Left lung (tissue), 10 donors: ENCODE results near the gene ANK3. TPM values are rescaled to one million over a fixed set of nuclear protein-coding genes. Genes with fewer than 3 reads are reported as not detected.

Experiments used
- ATAC-seq: fragments of 200-7000 bp; cut with Tn5 transposase; one replicate; pipeline ENCODE4 v1.9.1; 2020; ENCODE audit warnings: moderate library complexity
- DNase-seq, 4 donors: peaks; one replicate each; pipeline ENCODE4 v3.0.0-alpha.2; 2013 to 2020
- H3K27ac ChIP-seq, 2 donors: fragments of 200-600 bp; sonication (generic) in 1 of 2; one replicate each; pipeline versions ENCODE4 v1.5.0 to v1.8.0; 2020 to 2021
- H3K27me3 ChIP-seq, 2 donors: fragments of 200-600 bp; sonication (generic) in 1 of 2; one replicate each; pipeline versions ENCODE4 v1.5.0 to v1.8.0; 2020 to 2021
- H3K36me3 ChIP-seq, 2 donors: fragments of 200-600 bp; sonication (generic) in 1 of 2; one replicate each; pipeline versions ENCODE4 v1.5.0 to v1.8.0; 2020 to 2021
- H3K4me1 ChIP-seq, 2 donors: fragments of 200-600 bp; one replicate each; pipeline ENCODE4 v1.8.0; 2021
- H3K4me3 ChIP-seq, 2 donors: fragments of 200-600 bp; sonication (generic) in 1 of 2; one replicate each; pipeline versions ENCODE4 v1.5.0 to v1.8.0; 2020 to 2021; ENCODE audit warnings: mild to moderate bottlenecking in 1 of 2
- H3K9me3 ChIP-seq, 2 donors: fragments of 200-600 bp; sonication (generic) in 1 of 2; one replicate each; pipeline versions ENCODE4 v1.5.0 to v1.8.0; 2020 to 2021
- intact Hi-C, 2 donors: fragments of 100-400 bp; cut with DNase I; formaldehyde crosslinking; loops; one replicate each; pipeline versions ENCODE4 v1.11.2 to v1.14.2; 2022
- polyA plus RNA-seq, 6 donors: library from polyadenylated mRNA; unstranded; fragments of 120-200 nt; gene quantifications; one replicate each; pipeline ENCODE4 v1.2.1, GENCODE V29; 2013; ENCODE audit not compliant: insufficient read length in 6 of 6
- total RNA-seq, 2 donors: library from RNA; stranded (reverse); fragmentation: NEBNext Ultra II Directional; extraction: Animal tissue kit (Norgen Biotek cat#: 25700); gene quantifications; one replicate each; pipeline ENCODE4 v1.2.1, GENCODE V29; 2021
- TF ChIP-seq, protein P1 (sequence below), 2 donors: fragments of 200-600 bp; sonication (generic) in 1 of 2; IDR thresholded peaks; one replicate each; pipeline versions ENCODE4 v1.5.0 to v1.8.0; 2021; ENCODE audit warnings: antibody characterized with exemption in 2 of 2
- donor health status: DM: no; HTN: yes; CAD: no.
- donor health status: DM: no; HTN: no; CAD: no.

Gene ANK3
- total and polyA plus RNA-seq, 8 donors, result 22.1 to 74.1 (median 35.1) TPM

DNA sequence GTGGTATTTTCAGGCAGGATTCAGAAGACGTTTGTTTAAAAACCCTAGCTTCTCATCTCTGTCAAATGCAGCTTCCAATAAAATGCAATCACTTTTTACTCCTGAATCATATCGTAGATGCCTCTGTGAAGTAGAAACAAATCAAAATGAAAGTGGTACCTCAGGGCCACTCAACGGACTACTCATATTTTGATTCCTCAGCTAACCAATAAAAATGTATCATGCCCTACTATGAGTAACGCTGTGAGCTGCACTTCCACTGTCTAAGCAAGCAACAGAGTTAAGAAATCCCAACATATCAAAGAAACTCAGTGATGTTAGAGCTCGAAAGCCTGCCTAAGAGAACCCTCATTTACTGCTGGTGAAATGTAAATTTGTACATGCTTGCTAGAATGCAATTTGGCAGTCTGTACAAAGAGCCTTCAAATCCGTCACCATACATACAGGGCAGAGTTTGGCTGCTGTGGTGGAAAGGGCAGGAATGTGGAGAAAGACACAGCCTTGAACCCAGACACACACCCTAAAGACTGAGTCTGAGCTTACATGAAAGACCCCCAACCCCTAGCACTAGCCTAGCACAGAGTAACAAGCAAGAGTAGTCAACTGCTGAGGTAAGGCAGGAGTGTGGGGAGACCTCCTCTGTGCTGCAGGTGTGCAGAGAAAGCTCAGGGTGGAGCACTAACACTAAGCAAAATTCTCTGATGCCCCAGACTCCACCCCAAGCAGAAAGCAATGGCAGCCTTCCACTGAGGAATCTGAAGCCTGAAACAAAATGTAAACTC is 151.5 kb downstream of the ANK3 start:
- DNase-seq (peak in 2 of 4 donors; percentile 11 to 39), ATAC-seq (peak; percentile 79)
- H3K4me3 ChIP-seq, result no peak overlapping the region
- no peaks in the 10 kb centered on the region for H3K9me3 ChIP-seq
- no peaks in the 10 kb centered on the region for H3K27me3 ChIP-seq
- intact Hi-C loops, result no loop called here
- H3K36me3 ChIP-seq, result no peaks in the 10 kb centered on the region
- peaks cover 0 to 16% of the 10 kb centered on the region in 2 donors for H3K4me1 ChIP-seq
- TF ChIP-seq, protein P1, sequence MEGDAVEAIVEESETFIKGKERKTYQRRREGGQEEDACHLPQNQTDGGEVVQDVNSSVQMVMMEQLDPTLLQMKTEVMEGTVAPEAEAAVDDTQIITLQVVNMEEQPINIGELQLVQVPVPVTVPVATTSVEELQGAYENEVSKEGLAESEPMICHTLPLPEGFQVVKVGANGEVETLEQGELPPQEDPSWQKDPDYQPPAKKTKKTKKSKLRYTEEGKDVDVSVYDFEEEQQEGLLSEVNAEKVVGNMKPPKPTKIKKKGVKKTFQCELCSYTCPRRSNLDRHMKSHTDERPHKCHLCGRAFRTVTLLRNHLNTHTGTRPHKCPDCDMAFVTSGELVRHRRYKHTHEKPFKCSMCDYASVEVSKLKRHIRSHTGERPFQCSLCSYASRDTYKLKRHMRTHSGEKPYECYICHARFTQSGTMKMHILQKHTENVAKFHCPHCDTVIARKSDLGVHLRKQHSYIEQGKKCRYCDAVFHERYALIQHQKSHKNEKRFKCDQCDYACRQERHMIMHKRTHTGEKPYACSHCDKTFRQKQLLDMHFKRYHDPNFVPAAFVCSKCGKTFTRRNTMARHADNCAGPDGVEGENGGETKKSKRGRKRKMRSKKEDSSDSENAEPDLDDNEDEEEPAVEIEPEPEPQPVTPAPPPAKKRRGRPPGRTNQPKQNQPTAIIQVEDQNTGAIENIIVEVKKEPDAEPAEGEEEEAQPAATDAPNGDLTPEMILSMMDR (IDR thresholded peaks at IDR 0.05), result no peak
- H3K27ac ChIP-seq, result no peak overlapping the region

DNA sequence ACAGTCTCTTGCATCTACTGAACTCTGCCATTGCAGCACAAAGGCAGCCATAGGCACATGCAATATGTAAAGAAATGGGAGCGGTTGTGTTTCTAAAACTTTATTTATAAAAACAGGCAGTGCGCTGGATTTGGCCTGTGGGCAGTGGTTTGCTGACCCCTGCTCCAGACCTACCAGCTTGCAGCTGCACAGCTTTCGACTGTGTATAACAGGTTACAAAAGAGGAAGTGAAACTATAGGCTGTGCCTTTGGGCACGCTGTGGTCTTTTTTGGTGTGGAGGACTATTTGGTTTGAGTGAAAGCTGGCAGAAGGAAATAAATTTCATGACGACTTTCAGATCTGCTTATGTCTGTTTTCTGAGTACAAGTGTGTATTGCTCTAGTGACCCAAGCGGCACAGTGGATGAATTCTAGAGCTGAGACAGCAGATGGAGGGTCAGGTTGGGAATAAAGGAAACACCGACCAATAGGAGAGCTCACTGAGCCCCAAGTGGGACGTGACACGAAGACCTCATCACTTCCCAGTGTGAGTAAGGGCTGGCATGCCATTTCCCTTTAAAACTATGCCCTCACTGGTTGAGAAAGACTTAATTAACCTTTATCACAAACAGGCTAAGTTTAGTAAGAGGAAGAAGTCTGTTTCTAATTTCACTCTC is 152.7 kb downstream of the ANK3 start:
- H3K36me3 ChIP-seq, result no peaks in the 10 kb centered on the region
- no peak overlapping the region for H3K4me3 ChIP-seq
- DNase-seq (peak in 1 of 4 donors; percentile 70), ATAC-seq (peak; percentile 75)
- intact Hi-C loops, result no loop called here
- H3K27ac ChIP-seq, result peak overlapping the region in 1 of 2 donors; percentile 45
- H3K27me3 ChIP-seq, result no peaks in the 10 kb centered on the region
- peaks cover 0 to 16% of the 10 kb centered on the region in 2 donors for H3K4me1 ChIP-seq
- TF ChIP-seq, protein P1 (IDR thresholded peaks at IDR 0.05), result no peak
- no peaks in the 10 kb centered on the region for H3K9me3 ChIP-seq

DNA sequence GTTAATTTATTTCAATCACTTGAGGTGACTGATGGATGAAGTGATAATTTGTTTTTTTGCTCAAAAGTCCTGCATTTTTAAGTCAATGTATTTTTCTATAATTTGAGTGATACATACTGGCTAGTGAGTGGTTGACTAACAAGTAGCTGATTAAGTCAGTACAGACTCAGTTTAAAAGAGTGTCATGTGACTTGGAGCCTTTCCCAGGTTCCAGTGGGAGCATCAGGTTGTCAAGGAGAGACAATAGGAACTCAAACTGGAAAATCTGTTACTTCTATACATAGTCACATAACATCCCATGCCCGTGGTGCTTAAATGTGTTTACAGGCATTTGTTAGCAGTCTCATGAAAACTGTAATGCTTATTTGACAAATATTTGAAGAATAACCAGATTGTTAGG is 154.7 kb downstream of the ANK3 start:
- ATAC-seq (no peak), DNase-seq (no peak)
- H3K4me1 ChIP-seq, result peaks cover 0 to 16% of the 10 kb centered on the region in 2 donors
- H3K4me3 ChIP-seq, result no peak overlapping the region
- no peaks in the 10 kb centered on the region for H3K36me3 ChIP-seq
- no peaks in the 10 kb centered on the region for H3K9me3 ChIP-seq
- no peak overlapping the region for H3K27ac ChIP-seq
- no peaks in the 10 kb centered on the region for H3K27me3 ChIP-seq
- intact Hi-C loops, result no loop called here
- TF ChIP-seq, protein P1 (IDR thresholded peaks at IDR 0.05), result no peak

DNA sequence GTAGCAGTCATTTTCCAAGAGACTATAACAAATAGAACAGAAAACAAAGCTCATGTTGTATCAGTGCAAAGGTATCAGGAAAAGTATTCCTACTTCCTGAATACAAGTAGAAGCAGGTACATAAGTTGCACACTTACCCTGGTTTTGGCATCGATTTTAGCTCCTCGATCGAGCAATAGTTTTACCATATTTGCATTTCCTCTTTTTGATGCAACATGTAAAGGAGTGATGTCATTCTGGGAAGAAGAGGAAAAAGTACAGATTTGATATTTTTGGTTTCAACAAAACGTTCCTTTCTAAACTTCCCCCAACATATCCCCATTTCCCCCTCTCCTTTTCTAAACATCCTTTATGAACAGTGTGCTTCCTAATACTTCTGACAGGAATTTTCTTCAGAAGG is 155.1 kb downstream of the ANK3 start:
- ATAC-seq, result no peak
- no peak for DNase-seq
- Histone ChIP-seq H3K9me3 (no peaks in the 10 kb centered on the region), H3K36me3 (no peaks in the 10 kb centered on the region), H3K27me3 (no peaks in the 10 kb centered on the region), H3K27ac (no peak overlapping the region), H3K4me1 (peaks cover 0 to 16% of the 10 kb centered on the region in 2 donors), H3K4me3 (no peak overlapping the region)
- TF ChIP-seq, protein P1 (IDR thresholded peaks at IDR 0.05), result no peak
- intact Hi-C loops, result no loop called here

DNA sequence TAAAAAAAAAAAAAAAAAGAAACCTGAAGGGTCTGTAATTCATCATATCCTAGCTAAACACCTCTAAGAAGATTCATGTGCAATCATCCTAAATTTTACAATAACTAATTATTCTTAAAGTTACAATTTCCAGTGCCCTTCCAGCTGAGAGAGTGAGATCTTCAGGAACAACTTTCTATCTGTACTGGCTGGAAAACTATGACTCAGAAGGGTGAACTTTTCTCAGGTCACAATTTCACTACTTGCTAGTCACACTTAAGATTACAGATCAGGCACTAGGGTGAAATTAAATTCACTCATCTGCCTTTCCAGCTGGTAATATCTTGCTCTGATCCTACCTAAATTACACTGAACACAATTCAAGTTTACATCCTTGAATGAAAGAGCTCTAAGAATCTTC is 158.8 kb downstream of the ANK3 start:
- TF ChIP-seq, protein P1 (IDR thresholded peaks at IDR 0.05), result no peak
- no peak for ATAC-seq
- no peak overlapping the region for H3K27ac ChIP-seq

More for the DNA sequence above, 158.8 kb downstream of the ANK3 start:
- no peaks in the 10 kb centered on the region for H3K9me3 ChIP-seq
- H3K27me3 ChIP-seq, result no peaks in the 10 kb centered on the region
- no peak for DNase-seq
- H3K36me3 ChIP-seq, result no peaks in the 10 kb centered on the region
- no peaks in the 10 kb centered on the region for H3K4me1 ChIP-seq
- H3K4me3 ChIP-seq, result no peak overlapping the region
- intact Hi-C loops, result no loop called here
